Fibroblast of skin of right quadriceps (primary cell): ENCODE data around the gene TMEM120B.

Experiments used
- DNase-seq: peaks from one replicate; pipeline ENCODE4 v3.0.0-alpha.2; 2013

Gene TMEM120B

GRCh38 chr12:121793838-121794533 is 81.4 kb downstream of the TMEM120B start:
- DNase-seq = peak; percentile 90

DNA sequence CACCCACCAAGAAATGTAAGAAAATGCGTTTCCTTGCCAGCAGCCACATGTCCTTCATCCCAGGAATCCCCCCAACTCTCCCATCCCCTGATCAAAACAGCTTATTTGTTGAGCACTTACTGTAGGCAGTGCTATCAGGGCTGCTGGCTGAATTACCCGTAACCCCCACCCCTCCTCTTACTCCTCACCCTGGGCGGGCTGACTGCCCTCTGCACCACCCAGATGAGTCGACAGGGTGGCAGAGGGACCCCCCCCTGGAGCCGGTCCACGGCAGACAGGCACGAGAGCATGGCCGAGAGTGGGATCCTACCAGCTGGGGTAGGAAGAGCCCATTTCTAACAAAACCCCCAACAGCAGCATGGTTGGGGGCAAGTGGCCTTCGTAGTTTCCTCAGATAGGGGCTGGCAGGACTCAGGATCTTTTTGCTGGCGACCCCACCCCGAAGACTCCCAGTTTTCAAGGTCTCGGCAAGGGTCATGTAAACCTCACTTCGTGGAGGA is 82.0 kb downstream of the TMEM120B start:
- DNase-seq = no peak

DNA sequence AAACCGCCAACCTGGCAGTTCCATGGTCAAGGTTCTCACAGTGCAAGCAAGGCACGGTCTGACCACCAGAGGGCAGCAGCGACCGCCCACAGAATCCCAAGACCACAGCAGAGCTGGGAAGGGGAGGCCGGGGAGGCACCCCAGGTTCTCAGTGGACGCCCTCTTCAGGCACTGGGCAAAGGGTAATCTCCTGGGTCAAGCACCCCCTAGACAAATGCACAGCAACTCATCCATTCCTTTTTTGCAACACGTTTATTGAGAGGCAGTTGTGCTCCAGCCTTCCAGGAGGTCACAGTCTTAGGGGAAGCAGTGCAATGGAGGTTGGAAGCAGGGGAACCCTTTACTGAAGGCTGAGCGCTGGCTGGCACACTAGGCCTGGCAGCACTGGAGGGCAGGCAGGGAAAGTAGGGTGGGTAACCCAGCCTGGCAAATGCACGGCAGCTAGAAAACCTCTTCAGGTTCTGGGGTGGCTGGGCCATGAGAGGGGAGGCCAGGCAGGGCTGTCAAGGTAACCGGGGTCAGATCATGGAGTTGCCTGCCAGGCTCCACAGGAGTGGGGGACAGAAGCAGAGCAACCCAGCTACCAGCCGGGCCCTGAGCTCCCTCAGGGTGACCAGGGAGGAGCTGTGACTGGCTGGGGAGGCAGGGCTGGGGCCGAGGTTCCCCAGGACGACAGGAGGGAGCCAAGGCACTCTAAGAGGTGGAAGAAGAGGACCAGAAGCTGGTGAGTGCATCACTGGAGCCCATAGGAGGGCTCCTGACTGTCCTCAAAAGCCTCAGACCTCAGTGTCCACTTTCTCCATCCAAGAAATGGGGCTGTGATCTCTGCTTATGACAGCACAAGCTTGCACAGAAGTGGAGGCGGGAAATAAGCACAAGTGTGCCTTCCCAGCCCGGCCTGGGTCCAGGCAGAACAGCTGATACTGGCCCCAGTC is 82.7 kb downstream of the TMEM120B start:
- peak; percentile 78 for DNase-seq

DNA sequence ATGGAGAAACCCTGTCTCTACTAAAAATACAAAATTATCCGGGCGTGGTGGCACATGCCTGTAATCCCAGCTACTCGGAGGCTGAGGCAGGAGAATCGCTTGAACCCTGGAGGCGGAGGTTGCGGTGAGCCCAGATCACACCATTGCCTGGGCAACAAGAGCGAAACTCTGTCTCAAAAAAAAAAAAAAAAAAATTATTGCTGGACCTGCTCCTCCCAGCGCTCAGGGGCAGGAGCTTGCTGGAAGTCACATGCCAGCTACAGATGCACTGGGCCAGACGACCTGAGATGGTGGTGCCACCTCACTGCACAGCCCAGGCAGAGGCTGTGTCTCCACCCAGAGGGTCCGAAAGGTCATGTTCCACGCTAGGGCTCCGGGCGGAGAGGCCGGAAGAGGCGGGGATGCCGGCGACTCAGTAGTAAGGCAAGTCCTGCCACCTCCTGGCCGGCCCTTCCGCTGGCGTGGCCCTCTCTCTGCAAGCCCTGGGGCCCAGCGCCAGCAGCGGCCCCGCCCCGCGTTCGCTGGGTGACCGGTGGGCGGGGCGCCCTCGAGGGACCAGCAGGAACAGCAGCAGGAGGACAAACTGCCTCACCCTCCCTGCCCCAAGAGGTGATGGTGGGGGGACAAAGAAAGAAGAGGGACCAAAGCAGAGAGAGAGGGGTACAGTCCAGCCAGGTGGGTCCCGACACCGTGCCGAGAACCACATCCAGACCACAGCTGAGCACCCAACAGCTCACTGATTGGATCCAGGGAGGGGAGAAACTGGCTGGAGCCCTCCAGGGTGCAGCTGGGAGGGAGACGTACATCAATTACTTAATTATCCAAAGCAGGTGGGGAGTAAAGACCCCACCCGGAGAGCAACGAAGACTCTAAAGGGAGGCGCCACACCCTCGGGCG is 84.6 kb downstream of the TMEM120B start:
- no peak for DNase-seq

DNA sequence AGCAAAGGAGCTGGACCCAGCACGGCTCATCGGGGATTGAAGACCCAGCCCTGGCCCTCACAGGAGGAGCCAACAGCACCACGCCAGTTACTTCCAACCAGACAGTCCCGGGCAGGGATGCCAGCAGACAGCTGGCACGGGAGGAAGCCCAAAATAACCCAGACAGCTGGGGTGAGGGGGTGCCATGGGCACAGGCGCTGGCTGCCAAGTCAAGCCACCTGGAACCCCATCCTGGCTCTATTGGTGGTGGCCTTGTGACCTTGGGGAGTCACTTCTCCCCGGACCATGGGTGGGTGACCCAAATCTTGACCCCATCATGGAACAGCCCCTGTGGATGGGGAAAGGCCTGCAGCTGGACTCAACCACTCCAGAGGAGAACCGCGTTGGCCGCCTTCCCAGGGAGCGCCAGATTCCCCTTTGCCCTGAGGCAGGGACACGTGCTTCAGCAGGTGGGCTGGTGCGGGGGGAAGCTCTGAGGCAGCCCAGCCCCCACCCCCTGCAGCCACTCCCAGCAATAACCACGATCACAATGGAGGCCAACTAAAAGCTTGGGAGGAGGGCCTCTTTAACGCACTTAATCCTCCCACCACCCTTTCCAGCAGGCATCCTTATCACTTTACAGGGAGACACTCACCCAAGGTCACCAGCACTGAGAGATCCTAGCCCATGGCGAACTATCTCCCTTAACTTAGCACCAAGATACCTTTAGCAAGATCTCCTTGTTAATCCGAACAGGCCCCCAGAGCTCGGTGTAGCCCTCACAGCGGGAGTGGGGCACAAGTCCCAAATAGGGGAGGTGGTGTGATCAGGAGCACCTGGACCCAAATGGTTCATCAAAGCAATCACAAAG is 85.6 kb downstream of the TMEM120B start:
- no peak for DNase-seq

DNA sequence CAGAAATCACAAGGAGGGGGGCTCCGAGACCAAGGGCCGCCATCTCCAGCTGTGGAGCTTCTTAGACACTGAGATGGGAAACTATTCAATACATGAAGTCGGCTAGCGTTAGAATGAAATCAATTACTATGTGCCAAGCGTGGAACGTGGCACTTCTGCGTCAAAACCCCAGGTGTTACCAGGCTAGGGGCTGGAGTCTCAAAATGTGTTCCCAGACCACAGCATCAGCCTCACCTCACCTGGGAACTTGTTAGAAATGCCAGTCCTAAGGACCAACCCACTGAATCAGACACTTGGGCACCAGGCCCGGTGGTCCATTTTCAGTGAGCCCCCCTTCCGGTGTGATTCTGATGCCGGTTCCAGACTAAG is 86.2 kb downstream of the TMEM120B start:
- no peak for DNase-seq

DNA sequence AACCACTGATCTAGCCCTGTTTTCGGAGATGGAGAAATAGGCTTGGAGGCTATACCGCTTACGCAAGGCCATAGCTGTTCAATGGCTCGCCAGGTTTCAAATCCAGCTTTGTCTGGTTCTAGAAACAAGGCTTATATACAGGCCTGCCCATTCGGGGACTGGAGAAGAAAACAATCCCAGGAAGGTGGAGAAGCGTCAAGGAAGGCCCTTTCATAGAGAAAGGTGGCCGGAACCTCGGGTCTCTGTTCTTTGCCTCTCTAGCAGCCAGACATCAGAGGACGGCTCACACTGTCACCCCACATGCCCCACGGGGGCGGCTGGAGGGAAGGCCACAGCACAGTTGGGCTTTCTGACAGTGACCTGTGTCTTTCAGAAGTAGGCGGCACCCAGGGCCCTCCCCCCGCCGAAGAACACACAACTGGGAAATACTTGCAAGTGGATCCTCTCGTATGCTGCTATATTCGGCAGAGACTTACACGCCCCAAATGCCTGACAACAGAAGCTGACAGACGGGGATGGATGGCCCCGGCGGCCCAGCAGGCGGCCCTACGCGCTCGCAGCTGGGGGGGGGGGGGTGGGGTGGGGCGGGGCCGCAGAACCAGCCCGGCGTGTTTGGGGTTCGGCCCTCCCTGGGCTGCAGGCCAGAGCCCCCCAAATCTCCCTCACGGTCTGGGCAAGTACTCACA is 86.7 kb downstream of the TMEM120B start:
- DNase-seq = peak; percentile 88

DNA sequence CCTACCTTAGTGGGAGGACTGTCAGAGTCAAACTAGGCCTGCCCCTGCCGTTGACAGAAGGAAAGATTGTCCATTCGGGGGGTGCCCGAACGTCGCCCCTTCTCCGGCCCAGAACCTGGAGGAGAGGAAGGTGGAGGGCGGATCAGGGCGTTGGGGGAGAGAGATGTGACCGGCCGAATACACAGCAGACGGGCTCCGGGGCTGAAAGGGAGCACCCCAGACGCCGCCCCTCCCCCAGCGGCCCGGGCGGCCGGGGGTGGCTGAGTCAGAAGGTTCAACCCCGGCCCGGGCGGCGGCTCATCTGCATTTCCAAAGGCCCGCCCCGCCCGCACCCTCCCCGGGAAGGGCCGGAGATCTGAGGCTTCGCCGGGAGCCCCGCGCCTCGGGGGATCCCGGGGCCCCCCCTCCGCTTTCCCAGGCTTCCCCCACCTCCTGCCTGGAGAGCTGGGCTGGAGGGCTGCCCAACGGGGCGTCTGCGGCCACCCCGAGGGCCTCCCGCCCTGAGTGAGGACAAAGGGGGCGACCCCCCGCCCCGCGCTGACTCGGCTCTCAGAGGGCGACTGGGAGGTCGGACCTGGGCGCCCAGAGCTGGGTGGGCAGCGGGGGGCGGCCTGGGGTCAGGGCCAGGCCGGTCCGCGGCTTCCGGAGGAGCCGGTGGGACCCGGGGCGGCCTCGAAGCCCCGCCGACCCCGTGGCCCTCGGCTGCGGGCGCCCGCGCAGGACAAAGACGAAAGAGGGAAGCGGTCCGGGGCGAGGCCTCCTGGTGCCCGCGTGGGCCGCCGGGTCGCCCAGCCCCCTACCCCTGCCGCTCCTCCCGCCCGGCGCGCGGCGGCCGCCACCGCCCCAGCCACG is 87.5 kb downstream of the TMEM120B start:
- DNase-seq = peak; percentile 94

GRCh38 chr12:121800694-121801594 is 88.4 kb downstream of the TMEM120B start:
- peak; percentile 84 for DNase-seq

DNA sequence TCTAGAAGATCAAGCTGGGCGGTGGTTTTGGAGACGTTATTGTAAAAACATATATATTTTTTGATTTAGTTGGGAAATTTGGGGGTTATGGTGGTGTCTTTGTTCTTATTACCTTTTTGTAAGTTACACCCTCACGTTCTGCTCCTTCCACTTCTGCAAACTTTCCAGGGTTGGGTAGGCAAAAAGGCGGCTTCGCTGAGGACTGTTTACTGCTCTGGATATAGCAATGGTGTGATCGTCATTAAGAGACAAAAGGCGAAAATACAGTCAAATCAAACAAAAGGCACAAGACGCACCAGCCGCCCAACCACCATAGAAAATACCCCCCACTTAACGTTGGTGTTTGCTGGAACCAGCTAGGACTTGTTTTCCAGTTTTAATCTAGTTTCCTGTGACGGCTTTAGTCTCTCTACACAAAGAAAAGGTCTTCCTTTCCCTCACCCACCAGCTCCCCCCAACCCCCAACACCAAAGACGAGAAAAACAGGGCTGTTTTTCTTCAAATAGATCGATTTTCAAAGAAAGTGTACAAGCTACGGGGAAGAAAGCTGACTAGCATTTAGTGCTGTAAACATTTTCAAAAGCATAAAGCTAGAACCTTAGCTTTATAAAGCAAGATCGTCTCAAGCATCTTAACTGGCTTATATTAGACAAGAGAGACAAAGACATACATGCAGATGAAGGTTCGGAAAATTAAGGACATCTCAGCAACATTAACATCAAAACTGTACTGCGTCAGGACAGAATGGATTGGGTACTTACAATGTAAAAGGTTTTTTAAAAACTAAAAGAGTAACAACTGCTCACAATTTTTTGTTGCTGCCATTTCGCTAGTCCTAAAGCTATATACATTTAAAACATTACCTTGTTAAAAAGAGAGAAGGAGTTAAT is 89.3 kb downstream of the TMEM120B start:
- peak; percentile 71 for DNase-seq

- DNase-seq = no peak
Observed at GRCh38 chr12:121802485-121802842, 89.9 kb downstream of the TMEM120B start.

- peak; percentile 98 for DNase-seq
Observed at GRCh38 chr12:121802843-121803698, 90.5 kb downstream of the TMEM120B start.

DNA sequence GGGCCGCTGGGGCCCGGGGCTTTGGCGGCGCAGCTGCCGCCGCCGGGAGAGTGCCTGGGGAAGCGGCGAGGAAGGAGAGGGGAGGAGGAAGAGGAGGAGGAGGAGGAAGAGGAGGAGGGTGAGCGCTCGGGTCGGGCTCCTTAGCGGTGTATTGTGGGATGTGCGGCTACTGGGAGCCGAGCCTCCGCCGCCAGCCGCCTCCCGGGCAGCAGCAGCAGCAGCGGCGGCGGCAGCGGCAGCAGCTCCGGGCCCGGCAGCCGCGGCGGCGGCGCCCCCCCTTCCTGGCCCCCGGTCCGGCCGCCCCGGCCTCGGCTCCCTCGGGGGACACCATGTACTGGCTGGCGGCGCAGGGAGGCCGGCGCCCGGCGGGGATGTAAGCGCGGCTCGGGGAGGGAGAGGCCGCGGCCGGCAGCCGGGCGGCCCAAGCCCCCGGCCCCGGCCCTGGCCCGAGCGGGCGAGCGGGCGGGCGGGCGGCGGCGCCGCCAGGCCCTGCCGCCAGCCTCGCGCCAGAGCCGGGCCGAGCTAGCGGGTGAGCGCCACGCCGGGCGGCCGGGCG is 91.4 kb downstream of the TMEM120B start, which contains the start of gene SETD1B:
Gene SETD1B, plus strand, starts transcription at position 149 of the 556 bp plus-strand sequence. CDS start 729 bp downstream, outside the sequence.
- DNase-seq = peak; percentile 69

GRCh38 chr12:121804417-121805111 is 92.0 kb downstream of the TMEM120B start:
- peak; percentile 28 for DNase-seq

DNA sequence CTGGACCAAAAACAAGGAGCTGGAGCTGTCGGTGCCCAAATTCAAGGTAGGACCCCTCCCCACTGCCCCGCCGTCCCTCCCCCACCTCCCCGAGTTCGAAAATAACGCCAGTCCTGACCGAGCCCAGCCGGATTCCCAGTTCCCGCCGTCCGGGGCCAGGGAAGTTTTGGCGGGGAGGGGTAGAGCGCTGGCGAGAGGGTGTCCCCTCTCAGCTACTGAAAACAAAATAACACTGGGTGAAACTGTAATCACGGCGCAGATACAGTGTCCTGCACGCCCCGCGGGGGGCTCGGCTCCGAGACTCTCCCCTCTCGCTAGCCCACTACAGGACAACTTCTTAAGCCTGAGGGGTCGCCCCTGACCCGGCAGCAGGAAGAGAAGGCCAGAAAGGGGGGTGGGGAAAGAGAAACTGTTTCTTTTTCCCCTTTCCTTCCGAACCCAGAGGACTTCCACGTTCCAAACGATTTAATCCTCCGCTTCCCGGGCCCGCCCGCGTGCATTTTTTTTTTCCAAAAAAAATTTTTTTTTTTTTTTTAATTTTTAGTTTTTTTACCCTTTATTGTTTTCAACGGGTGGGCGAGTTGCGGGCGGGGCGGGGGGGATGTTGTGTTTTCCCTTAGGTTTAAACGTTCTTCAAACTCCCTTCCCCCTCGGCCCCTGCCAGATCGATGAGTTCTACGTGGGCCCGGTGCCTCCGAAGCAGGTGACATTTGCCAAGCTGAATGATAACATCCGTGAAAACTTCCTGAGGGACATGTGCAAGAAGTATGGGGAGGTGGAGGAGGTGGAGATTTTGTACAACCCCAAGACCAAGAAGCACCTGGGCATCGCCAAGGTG is 92.8 kb downstream of the TMEM120B start:
- DNase-seq = peak; percentile 47
